Stomach (tissue), 4 donors: ENCODE measurements around the gene SPHK2.
"Not testable (repeated sequence)": the region's sequence is repeated elsewhere in the genome, so short reads cannot be mapped to it uniquely, and the experiment has no call there.

Experiments
- EP300 ChIP-seq: sonication (generic); formaldehyde crosslinking; IDR thresholded peaks from one replicate; pipeline ENCODE4 v1.6.1; 2017; ENCODE audit warnings: antibody characterized with exemption
- POLR2A ChIP-seq, 4 donors: fragments of 450-650 bp; IDR thresholded peaks; one replicate each; pipeline ENCODE4 v1.6.1; 2016; ENCODE audit warnings: antibody characterized with exemption in 4 of 4, control low read depth in 2 of 4, mild to moderate bottlenecking in 1 of 4, moderate library complexity in 1 of 4
- POLR2AphosphoS5 ChIP-seq, 3 donors: sonication (generic); formaldehyde crosslinking; IDR thresholded peaks; one replicate each; pipeline ENCODE4 v1.6.1; 2016; ENCODE audit warnings: antibody characterized with exemption in 3 of 3
- TF ChIP-seq, protein P1 (sequence below), 7 experiments: fragments of 450-650 bp in 4 of 7; fragments of 200-600 bp in 3 of 7; sonication (generic) in 3 of 7; IDR thresholded peaks; one replicate each; pipeline ENCODE4 v1.5.1; 2016 to 2019; ENCODE audit warnings: antibody characterized with exemption in 7 of 7, control low read depth in 2 of 7, mild to moderate bottlenecking in 1 of 7

DNA sequence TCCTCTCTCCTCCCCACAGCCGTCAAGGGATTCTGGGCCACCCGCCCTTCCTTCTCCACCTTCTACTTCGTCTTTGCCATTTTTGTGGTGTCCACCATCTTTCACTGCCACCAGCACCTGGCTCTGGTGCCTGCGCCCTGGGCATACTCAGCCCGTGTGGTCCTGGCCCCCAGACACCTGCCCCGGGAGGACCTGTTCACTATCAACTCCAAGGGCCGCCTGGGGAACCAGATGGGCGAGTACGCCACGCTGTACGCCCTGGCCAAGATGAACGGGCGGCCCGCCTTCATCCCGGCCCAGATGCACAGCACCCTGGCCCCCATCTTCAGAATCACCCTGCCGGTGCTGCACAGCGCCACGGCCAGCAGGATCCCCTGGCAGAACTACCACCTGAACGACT is 60.7 kb downstream of the SPHK2 start:
- TF ChIP-seq, protein P1, sequence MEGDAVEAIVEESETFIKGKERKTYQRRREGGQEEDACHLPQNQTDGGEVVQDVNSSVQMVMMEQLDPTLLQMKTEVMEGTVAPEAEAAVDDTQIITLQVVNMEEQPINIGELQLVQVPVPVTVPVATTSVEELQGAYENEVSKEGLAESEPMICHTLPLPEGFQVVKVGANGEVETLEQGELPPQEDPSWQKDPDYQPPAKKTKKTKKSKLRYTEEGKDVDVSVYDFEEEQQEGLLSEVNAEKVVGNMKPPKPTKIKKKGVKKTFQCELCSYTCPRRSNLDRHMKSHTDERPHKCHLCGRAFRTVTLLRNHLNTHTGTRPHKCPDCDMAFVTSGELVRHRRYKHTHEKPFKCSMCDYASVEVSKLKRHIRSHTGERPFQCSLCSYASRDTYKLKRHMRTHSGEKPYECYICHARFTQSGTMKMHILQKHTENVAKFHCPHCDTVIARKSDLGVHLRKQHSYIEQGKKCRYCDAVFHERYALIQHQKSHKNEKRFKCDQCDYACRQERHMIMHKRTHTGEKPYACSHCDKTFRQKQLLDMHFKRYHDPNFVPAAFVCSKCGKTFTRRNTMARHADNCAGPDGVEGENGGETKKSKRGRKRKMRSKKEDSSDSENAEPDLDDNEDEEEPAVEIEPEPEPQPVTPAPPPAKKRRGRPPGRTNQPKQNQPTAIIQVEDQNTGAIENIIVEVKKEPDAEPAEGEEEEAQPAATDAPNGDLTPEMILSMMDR (IDR thresholded peaks at IDR 0.05): not testable (repeated sequence)
- TF ChIP-seq EP300; POLR2A (IDR thresholded peaks at IDR 0.05); POLR2AphosphoS5 (IDR thresholded peaks at IDR 0.05): not testable (repeated sequence)
